ENCODE measurements around the gene C10orf90. TPM values are rescaled to one million over a fixed set of nuclear protein-coding genes. Genes with fewer than 3 reads are reported as not detected.

Gene C10orf90
- total RNA-seq, 1 experiment from 2014 or later, result 1.8 TPM

- peak; percentile 70 for DNase-seq (ENCODE audit: low read depth)
These were observed 166.3 kb downstream of the C10orf90 start for GRCh38 chr10:126504063-126504760.

GRCh38 chr10:126503392-126504062, 167.0 kb downstream of the C10orf90 start:
- DNase-seq (ENCODE audit: low read depth), result no peak

- no peak for DNase-seq (ENCODE audit: low read depth)
These were observed 168.1 kb downstream of the C10orf90 start for GRCh38 chr10:126502441-126502840.

- DNase-seq (ENCODE audit: low read depth), result no peak
These were observed 168.7 kb downstream of the C10orf90 start for GRCh38 chr10:126501828-126502227.

GRCh38 chr10:126500866-126501265, 169.6 kb downstream of the C10orf90 start:
- peak; percentile 84 for DNase-seq (ENCODE audit: low read depth)

- peak; percentile 76 for DNase-seq (ENCODE audit: low read depth)
These were observed 170.3 kb downstream of the C10orf90 start for GRCh38 chr10:126500185-126500584.

- DNase-seq (ENCODE audit: low read depth), result peak; percentile 35
These were observed 170.7 kb downstream of the C10orf90 start for GRCh38 chr10:126499744-126500143.

GRCh38 chr10:126497672-126498071, 172.8 kb downstream of the C10orf90 start:
- DNase-seq (ENCODE audit: low read depth), result no peak

- no peak for DNase-seq (ENCODE audit: low read depth)
These were observed 173.5 kb downstream of the C10orf90 start for GRCh38 chr10:126496771-126497545.

GRCh38 chr10:126491476-126491875, 179.0 kb downstream of the C10orf90 start:
- no peak for DNase-seq (ENCODE audit: low read depth)

- DNase-seq (ENCODE audit: low read depth), result peak; percentile 24
These were observed 189.3 kb downstream of the C10orf90 start for GRCh38 chr10:126481181-126481580.

GRCh38 chr10:126480648-126481047, 189.8 kb downstream of the C10orf90 start:
- DNase-seq (ENCODE audit: low read depth), result no peak

GRCh38 chr10:126479280-126479895, 191.1 kb downstream of the C10orf90 start:
- DNase-seq (ENCODE audit: low read depth), result no peak

- DNase-seq (ENCODE audit: low read depth), result no peak
These were observed 191.9 kb downstream of the C10orf90 start for GRCh38 chr10:126478546-126478945.

- no peak for DNase-seq (ENCODE audit: low read depth)
These were observed 194.2 kb downstream of the C10orf90 start for GRCh38 chr10:126476246-126476645.

- DNase-seq (ENCODE audit: low read depth), result no peak
These were observed 195.3 kb downstream of the C10orf90 start for GRCh38 chr10:126475074-126475691.

GRCh38 chr10:126474031-126474430, 196.5 kb downstream of the C10orf90 start:
- no peak for DNase-seq (ENCODE audit: low read depth)

GRCh38 chr10:126470991-126471390, 199.5 kb downstream of the C10orf90 start:
- no peak for DNase-seq (ENCODE audit: low read depth)

- DNase-seq (ENCODE audit: low read depth), result no peak
These were observed 200.8 kb downstream of the C10orf90 start for GRCh38 chr10:126469692-126470091.

GRCh38 chr10:126468876-126469643, 201.4 kb downstream of the C10orf90 start:
- peak; percentile 57 for DNase-seq (ENCODE audit: low read depth)

- DNase-seq (ENCODE audit: low read depth), result no peak
These were observed 202.0 kb downstream of the C10orf90 start for GRCh38 chr10:126468467-126468866.

All from M059J (cell line).